SK-N-SH treated with all-trans-retinoic acid at 6 μM for 48 hours (cell line): ENCODE data around the gene AKAP5.

Experiments used
- ATAC-seq: fragments of 200-7000 bp; cut with Tn5 transposase; 3 replicates; pipeline ENCODE4 v1.9.1; 2020; ENCODE audit warnings: mild to moderate bottlenecking, moderate library complexity
- ARNTL ChIP-seq: fragments of 450-650 bp; formaldehyde crosslinking; IDR thresholded peaks from 2 replicates; pipeline ENCODE4 v1.5.0; 2020; ENCODE audit warnings: low read depth, mild to moderate bottlenecking, moderate library complexity, borderline replicate concordance
- BACH2 ChIP-seq: fragments of 250-450 bp; sonication (Bioruptor Pico); IDR thresholded peaks from 2 replicates; pipeline ENCODE4 v1.9.0; 2021; ENCODE audit warnings: mild to moderate bottlenecking, borderline replicate concordance
- ESRRG ChIP-seq: fragments of 250-450 bp; sonication (Bioruptor Pico); IDR thresholded peaks from 2 replicates; pipeline ENCODE4 v1.6.1; 2021; ENCODE audit warnings: mild to moderate bottlenecking
- ISL1 ChIP-seq: fragments of 250-450 bp; sonication (Bioruptor Pico); IDR thresholded peaks from 2 replicates; pipeline ENCODE4 v2.1.2; 2022; ENCODE audit warnings: mild to moderate bottlenecking, moderate library complexity
- OSR1 ChIP-seq: fragments of 250-450 bp; sonication (Bioruptor Pico); IDR thresholded peaks from 2 replicates; pipeline ENCODE4 v1.8.0; 2022; ENCODE audit warnings: moderate library complexity, mild to moderate bottlenecking, inconsistent platforms
- PPARA ChIP-seq: fragments of 250-450 bp; sonication (Bioruptor Pico); IDR thresholded peaks from 2 replicates; pipeline ENCODE4 v1.5.0; 2020; ENCODE audit warnings: mild to moderate bottlenecking, borderline replicate concordance
- SNAI2 ChIP-seq: fragments of 250-450 bp; sonication (Bioruptor Pico); IDR thresholded peaks from 2 replicates; pipeline ENCODE4 v1.5.0; 2020; ENCODE audit warnings: mild to moderate bottlenecking, moderate library complexity
- TOX ChIP-seq: fragments of 250-450 bp; sonication (Bioruptor Pico); IDR thresholded peaks from 2 replicates; pipeline ENCODE4 v1.8.0; 2021; ENCODE audit warnings: mild to moderate bottlenecking, moderate library complexity, borderline replicate concordance
- ZC3H10 ChIP-seq: fragments of 250-450 bp; sonication (Bioruptor Pico); IDR thresholded peaks from 2 replicates; pipeline ENCODE4 v1.5.1; 2021; ENCODE audit warnings: mild to moderate bottlenecking, moderate library complexity
- ZFP3 ChIP-seq: fragments of 250-450 bp; sonication (Bioruptor Pico); IDR thresholded peaks from 2 replicates; pipeline ENCODE4 v1.5.0; 2020; ENCODE audit warnings: mild to moderate bottlenecking, moderate library complexity
- ZFP30 ChIP-seq: fragments of 450-650 bp; formaldehyde crosslinking; IDR thresholded peaks from 2 replicates; pipeline ENCODE4 v1.5.0; 2022; ENCODE audit warnings: mild to moderate bottlenecking, moderate library complexity
- ZNF565 ChIP-seq: fragments of 450-650 bp; formaldehyde crosslinking; conservative IDR thresholded peaks from 2 replicates; pipeline ENCODE4 v1.5.0; 2020; ENCODE audit warnings: low read depth, mild to moderate bottlenecking, moderate library complexity
- ZNF70 ChIP-seq: fragments of 450-650 bp; formaldehyde crosslinking; IDR thresholded peaks from 2 replicates; pipeline ENCODE4 v1.5.0; 2020; ENCODE audit warnings: mild to moderate bottlenecking, moderate library complexity
- ZNF8 ChIP-seq: fragments of 450-650 bp; formaldehyde crosslinking; IDR thresholded peaks from 2 replicates; pipeline ENCODE4 v1.5.0; 2020; ENCODE audit warnings: mild to moderate bottlenecking, moderate library complexity
- TF ChIP-seq, protein P1 (sequence below): fragments of 250-450 bp; sonication (Bioruptor Pico); IDR thresholded peaks from 2 replicates; pipeline ENCODE4 v1.8.0; 2021; ENCODE audit warnings: low read depth, mild to moderate bottlenecking, moderate library complexity, borderline replicate concordance
- TF ChIP-seq, protein P2 (sequence below): fragments of 250-450 bp; sonication (Bioruptor Pico); IDR thresholded peaks from 2 replicates; pipeline ENCODE4 v1.5.0; 2020; ENCODE audit warnings: mild to moderate bottlenecking, moderate library complexity
- TF ChIP-seq, protein P3 (sequence below): fragments of 250-450 bp; sonication (Bioruptor Pico); IDR thresholded peaks from 2 replicates; pipeline ENCODE4 v1.5.1; 2021; ENCODE audit warnings: mild to moderate bottlenecking, moderate library complexity
- TF ChIP-seq, protein P4 (sequence below): fragments of 250-450 bp; sonication (Bioruptor Pico); IDR thresholded peaks from 2 replicates; pipeline ENCODE4 v1.8.0; 2020; ENCODE audit warnings: mild to moderate bottlenecking, moderate library complexity, borderline replicate concordance
- TF ChIP-seq, protein P5 (sequence below): fragments of 250-450 bp; sonication (Bioruptor Pico); IDR thresholded peaks from 2 replicates; pipeline ENCODE4 v1.5.1; 2020; ENCODE audit warnings: low read depth, mild to moderate bottlenecking, moderate library complexity

The AKAP5 gene

DNA sequence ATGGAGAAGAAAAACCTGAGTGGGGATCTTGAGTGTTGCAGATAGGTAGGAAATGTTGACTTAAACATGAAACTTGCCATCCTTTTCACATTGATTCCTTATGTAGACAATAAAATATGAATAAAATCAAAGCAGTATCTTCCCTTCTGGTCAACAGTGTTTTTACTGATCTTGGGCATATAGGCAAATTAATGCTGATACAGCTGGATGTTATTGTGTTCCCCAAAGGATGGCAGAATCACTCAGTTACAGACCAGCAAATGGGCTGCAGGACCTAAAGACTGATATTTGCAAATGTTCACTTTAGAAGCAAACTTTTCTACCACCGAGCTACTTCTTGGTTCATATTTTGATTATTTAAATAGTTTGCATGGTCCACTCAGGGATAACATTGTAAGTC, 43.3 kb upstream of the AKAP5 start:
- no peak for ATAC-seq

DNA sequence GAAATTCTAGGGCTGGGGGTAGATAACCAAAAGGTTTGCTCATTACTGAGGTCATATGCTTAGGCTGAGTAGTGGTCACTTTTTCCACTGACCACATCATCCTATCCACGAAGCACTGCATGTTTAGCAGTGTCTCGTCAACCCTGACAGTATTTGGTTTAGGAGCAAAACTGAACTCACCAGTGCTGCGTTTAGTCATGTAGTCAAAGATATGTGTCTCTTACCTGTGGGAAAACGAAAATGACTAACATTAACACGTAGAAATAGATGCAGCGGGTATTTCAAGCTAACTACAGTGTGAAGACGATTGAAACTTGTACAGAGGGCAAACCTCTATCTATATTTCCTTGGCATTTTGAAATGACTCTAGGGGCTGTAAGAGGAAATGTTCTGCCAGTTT, 42.5 kb upstream of the AKAP5 start:
- TF ChIP-seq BACH2 (CRISPR knock-in tag) (no peak), ISL1 (CRISPR knock-in tag) (no peak), TOX (CRISPR knock-in tag) (no peak), PPARA (CRISPR knock-in tag) (no peak), ZNF565 (CRISPR knock-in tag) (no peak), ZNF70 (CRISPR knock-in tag) (no peak), ZFP30 (CRISPR knock-in tag) (no peak), ESRRG (CRISPR knock-in tag) (no peak), ZNF8 (CRISPR knock-in tag) (no peak), ARNTL (CRISPR knock-in tag) (no peak)
- TF ChIP-seq, protein P1, sequence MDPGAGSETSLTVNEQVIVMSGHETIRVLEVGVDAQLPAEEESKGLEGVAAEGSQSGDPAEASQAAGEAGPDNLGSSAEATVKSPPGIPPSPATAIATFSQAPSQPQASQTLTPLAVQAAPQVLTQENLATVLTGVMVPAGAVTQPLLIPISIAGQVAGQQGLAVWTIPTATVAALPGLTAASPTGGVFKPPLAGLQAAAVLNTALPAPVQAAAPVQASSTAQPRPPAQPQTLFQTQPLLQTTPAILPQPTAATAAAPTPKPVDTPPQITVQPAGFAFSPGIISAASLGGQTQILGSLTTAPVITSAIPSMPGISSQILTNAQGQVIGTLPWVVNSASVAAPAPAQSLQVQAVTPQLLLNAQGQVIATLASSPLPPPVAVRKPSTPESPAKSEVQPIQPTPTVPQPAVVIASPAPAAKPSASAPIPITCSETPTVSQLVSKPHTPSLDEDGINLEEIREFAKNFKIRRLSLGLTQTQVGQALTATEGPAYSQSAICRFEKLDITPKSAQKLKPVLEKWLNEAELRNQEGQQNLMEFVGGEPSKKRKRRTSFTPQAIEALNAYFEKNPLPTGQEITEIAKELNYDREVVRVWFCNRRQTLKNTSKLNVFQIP = no peak

More for the DNA sequence above, 43.3 kb upstream of the AKAP5 start:
- no peak for TF ChIP-seq BACH2 (CRISPR knock-in tag)
- TF ChIP-seq TOX (CRISPR knock-in tag) = no peak
- no peak for TF ChIP-seq ARNTL (CRISPR knock-in tag)
- TF ChIP-seq, protein P2, sequence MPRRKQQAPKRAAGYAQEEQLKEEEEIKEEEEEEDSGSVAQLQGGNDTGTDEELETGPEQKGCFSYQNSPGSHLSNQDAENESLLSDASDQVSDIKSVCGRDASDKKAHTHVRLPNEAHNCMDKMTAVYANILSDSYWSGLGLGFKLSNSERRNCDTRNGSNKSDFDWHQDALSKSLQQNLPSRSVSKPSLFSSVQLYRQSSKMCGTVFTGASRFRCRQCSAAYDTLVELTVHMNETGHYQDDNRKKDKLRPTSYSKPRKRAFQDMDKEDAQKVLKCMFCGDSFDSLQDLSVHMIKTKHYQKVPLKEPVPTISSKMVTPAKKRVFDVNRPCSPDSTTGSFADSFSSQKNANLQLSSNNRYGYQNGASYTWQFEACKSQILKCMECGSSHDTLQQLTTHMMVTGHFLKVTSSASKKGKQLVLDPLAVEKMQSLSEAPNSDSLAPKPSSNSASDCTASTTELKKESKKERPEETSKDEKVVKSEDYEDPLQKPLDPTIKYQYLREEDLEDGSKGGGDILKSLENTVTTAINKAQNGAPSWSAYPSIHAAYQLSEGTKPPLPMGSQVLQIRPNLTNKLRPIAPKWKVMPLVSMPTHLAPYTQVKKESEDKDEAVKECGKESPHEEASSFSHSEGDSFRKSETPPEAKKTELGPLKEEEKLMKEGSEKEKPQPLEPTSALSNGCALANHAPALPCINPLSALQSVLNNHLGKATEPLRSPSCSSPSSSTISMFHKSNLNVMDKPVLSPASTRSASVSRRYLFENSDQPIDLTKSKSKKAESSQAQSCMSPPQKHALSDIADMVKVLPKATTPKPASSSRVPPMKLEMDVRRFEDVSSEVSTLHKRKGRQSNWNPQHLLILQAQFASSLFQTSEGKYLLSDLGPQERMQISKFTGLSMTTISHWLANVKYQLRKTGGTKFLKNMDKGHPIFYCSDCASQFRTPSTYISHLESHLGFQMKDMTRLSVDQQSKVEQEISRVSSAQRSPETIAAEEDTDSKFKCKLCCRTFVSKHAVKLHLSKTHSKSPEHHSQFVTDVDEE (CRISPR knock-in tag) = no peak
- TF ChIP-seq ZFP3 (CRISPR knock-in tag) = no peak
- no peak for TF ChIP-seq ZNF70 (CRISPR knock-in tag)
- TF ChIP-seq OSR1 (CRISPR knock-in tag) = no peak
- TF ChIP-seq, protein P3, sequence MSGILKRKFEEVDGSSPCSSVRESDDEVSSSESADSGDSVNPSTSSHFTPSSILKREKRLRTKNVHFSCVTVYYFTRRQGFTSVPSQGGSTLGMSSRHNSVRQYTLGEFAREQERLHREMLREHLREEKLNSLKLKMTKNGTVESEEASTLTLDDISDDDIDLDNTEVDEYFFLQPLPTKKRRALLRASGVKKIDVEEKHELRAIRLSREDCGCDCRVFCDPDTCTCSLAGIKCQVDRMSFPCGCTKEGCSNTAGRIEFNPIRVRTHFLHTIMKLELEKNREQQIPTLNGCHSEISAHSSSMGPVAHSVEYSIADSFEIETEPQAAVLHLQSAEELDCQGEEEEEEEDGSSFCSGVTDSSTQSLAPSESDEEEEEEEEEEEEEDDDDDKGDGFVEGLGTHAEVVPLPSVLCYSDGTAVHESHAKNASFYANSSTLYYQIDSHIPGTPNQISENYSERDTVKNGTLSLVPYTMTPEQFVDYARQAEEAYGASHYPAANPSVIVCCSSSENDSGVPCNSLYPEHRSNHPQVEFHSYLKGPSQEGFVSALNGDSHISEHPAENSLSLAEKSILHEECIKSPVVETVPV (CRISPR knock-in tag) = no peak

DNA sequence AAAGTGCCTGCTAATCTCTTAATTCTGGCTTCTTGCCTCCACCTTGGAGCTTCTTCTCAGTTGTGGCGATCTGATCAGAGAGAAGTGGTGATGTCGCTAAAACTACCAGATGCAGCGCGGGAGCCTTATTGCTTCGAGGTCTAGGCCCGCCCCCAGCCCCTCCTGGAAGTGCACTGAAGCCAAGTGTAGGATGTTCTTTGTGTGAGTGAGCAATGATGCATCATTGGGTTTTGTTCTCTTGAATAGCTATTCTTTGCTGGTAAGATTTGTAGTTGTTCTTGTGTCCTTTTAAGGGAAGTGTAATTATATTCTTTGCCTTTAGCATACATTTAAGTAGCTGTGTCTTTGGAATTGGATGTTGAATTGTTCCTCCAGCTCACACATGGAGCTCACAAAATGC, 41.3 kb upstream of the AKAP5 start:
- no peak for ATAC-seq
- TF ChIP-seq ZC3H10 (CRISPR knock-in tag) = no peak
- TF ChIP-seq ZNF70 (CRISPR knock-in tag) = no peak
- TF ChIP-seq, protein P4, sequence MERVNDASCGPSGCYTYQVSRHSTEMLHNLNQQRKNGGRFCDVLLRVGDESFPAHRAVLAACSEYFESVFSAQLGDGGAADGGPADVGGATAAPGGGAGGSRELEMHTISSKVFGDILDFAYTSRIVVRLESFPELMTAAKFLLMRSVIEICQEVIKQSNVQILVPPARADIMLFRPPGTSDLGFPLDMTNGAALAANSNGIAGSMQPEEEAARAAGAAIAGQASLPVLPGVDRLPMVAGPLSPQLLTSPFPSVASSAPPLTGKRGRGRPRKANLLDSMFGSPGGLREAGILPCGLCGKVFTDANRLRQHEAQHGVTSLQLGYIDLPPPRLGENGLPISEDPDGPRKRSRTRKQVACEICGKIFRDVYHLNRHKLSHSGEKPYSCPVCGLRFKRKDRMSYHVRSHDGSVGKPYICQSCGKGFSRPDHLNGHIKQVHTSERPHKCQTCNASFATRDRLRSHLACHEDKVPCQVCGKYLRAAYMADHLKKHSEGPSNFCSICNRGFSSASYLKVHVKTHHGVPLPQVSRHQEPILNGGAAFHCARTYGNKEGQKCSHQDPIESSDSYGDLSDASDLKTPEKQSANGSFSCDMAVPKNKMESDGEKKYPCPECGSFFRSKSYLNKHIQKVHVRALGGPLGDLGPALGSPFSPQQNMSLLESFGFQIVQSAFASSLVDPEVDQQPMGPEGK (CRISPR knock-in tag) = no peak

More for the DNA sequence above, 42.5 kb upstream of the AKAP5 start:
- ATAC-seq = no peak

DNA sequence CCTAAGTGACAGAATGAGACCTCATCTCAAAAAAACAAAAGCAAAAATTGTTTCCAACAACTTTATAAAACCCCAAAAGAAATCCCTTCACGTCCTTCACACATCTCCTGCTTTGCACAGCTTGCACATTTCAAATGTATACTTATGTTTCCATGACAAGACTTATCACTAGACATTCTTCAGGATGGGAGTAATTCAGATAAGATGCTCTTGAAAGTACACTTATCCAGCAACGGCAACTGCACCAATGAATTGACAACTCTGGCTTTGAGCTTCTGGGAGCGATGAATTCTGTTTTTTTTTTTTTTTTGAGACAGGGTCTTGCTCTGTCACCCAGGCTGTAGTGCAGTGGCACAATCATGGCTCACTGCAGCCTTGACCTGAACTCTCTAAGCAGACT, 30.8 kb upstream of the AKAP5 start:
- ATAC-seq = no peak
- TF ChIP-seq ZFP3 (CRISPR knock-in tag) (no peak), SNAI2 (CRISPR knock-in tag) (no peak)

DNA sequence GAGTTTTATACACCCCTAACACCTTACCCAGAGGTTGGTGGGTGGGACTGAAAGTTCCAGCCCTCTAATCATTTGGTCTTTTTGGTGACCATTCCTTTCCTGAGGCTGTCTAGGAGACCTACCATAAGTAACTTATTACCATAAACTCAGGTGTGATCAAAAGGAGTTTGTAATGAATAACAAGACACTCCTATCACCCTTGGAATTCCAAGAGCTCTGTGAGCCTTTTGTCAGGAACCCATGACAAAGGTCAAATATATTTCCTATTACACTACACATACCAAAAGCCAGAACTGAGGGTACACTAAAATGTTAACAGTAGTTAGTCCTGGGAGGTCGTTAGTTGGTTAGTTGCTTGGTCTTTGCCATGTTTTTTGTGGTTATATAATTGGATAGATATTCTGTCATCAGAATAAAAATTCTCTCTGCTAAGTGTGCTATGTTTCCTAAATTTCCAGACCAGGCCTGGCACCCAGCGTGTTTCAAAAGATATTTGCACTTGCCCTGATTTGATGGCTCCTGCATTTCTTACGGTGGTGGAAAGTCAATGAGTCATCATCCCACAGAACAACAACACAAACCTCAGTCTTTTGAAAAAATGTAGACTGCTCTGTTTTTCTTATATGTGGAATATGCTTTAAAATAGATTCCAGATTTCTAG, 27.0 kb upstream of the AKAP5 start:
- peak; percentile 92 for ATAC-seq
- TF ChIP-seq OSR1 (CRISPR knock-in tag) (no peak), ZC3H10 (CRISPR knock-in tag) (no peak)
- TF ChIP-seq, protein P5, sequence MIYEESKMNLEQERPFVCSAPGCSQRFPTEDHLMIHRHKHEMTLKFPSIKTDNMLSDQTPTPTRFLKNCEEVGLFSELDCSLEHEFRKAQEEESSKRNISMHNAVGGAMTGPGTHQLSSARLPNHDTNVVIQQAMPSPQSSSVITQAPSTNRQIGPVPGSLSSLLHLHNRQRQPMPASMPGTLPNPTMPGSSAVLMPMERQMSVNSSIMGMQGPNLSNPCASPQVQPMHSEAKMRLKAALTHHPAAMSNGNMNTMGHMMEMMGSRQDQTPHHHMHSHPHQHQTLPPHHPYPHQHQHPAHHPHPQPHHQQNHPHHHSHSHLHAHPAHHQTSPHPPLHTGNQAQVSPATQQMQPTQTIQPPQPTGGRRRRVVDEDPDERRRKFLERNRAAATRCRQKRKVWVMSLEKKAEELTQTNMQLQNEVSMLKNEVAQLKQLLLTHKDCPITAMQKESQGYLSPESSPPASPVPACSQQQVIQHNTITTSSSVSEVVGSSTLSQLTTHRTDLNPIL (CRISPR knock-in tag) = no peak
- TF ChIP-seq, protein P3 (CRISPR knock-in tag) = no peak
- TF ChIP-seq, protein P1 = no peak
